Adipocyte (in vitro differentiated cells): ENCODE measurements around the gene PLD2.
"Not testable (repeated sequence)": the region's sequence is repeated elsewhere in the genome, so short reads cannot be mapped to it uniquely, and the experiment has no call there.

ENCODE experiments used
- DNase-seq: peaks from one replicate; pipeline ENCODE4 v3.0.0-alpha.2; 2015; ENCODE audit warnings: low read depth
- H3K27me3 ChIP-seq: replicated peaks from 2 replicates; pipeline ENCODE4 v1.7.0; 2013; ENCODE audit warnings: mild to moderate bottlenecking, low read length, moderate library complexity; ENCODE audit not compliant: control insufficient read depth, insufficient read depth
- H3K36me3 ChIP-seq: 2 replicates; pipeline ENCODE4 v1.7.0; 2013; ENCODE audit warnings: low read length, mild to moderate bottlenecking, moderate library complexity; ENCODE audit not compliant: control insufficient read depth, insufficient read depth, severe bottlenecking
- H3K4me1 ChIP-seq: 2 replicates; pipeline ENCODE4 v1.7.0; 2013; ENCODE audit warnings: mild to moderate bottlenecking, low read length, moderate library complexity; ENCODE audit not compliant: control insufficient read depth, insufficient read depth
- H3K4me3 ChIP-seq: 2 replicates; pipeline ENCODE4 v1.7.0; 2013; ENCODE audit warnings: mild to moderate bottlenecking, low read length, moderate library complexity
- H3K9ac ChIP-seq: 2 replicates; pipeline ENCODE4 v1.7.0; 2013; ENCODE audit warnings: mild to moderate bottlenecking, low read length, moderate library complexity
- H3K9me3 ChIP-seq: 2 replicates; pipeline ENCODE4 v1.7.0; 2013; ENCODE audit warnings: mild to moderate bottlenecking, low read length, moderate library complexity; ENCODE audit not compliant: control insufficient read depth

The PLD2 gene

GRCh38 chr17:4859816-4860625 is 53.1 kb downstream of the PLD2 start:
- no peaks in the 10 kb centered on the region for H3K9me3 ChIP-seq
- no peak overlapping the region for H3K9ac ChIP-seq
- peaks cover 11% of the 10 kb centered on the region for H3K36me3 ChIP-seq
- H3K27me3 ChIP-seq: no peaks in the 10 kb centered on the region
- H3K4me3 ChIP-seq: no peak overlapping the region
- DNase-seq: no peak
- peaks cover 10% of the 10 kb centered on the region for H3K4me1 ChIP-seq

- Histone ChIP-seq H3K4me3 (no peak overlapping the region), H3K9me3 (no peaks in the 10 kb centered on the region), H3K4me1 (peaks cover 10% of the 10 kb centered on the region), H3K27me3 (no peaks in the 10 kb centered on the region), H3K9ac (no peak overlapping the region), H3K36me3 (peaks cover 11% of the 10 kb centered on the region)
- DNase-seq: no peak
Observed at GRCh38 chr17:4860651-4861050, 53.7 kb downstream of the PLD2 start.

- no peak overlapping the region for H3K4me3 ChIP-seq
- no peaks in the 10 kb centered on the region for H3K9me3 ChIP-seq
- no peak for DNase-seq
- no peaks in the 10 kb centered on the region for H3K27me3 ChIP-seq
- peaks cover 10% of the 10 kb centered on the region for H3K36me3 ChIP-seq
- H3K4me1 ChIP-seq: peaks cover 10% of the 10 kb centered on the region
- H3K9ac ChIP-seq: no peak overlapping the region
Observed at GRCh38 chr17:4861052-4861451, 54.1 kb downstream of the PLD2 start.

- H3K9me3 ChIP-seq: no peaks in the 10 kb centered on the region
- peaks cover 6% of the 10 kb centered on the region for H3K36me3 ChIP-seq
- H3K9ac ChIP-seq: no peak overlapping the region
- DNase-seq: no peak
- H3K27me3 ChIP-seq: no peaks in the 10 kb centered on the region
- peaks cover 10% of the 10 kb centered on the region for H3K4me1 ChIP-seq
- H3K4me3 ChIP-seq: no peak overlapping the region
Observed at GRCh38 chr17:4862720-4863119, 55.8 kb downstream of the PLD2 start.

GRCh38 chr17:4863321-4863720 is 56.4 kb downstream of the PLD2 start:
- no peaks in the 10 kb centered on the region for H3K27me3 ChIP-seq
- H3K4me1 ChIP-seq: peaks cover 10% of the 10 kb centered on the region
- no peak overlapping the region for H3K4me3 ChIP-seq
- DNase-seq: no peak
- no peaks in the 10 kb centered on the region for H3K9me3 ChIP-seq
- H3K36me3 ChIP-seq: peaks cover 6% of the 10 kb centered on the region
- no peak overlapping the region for H3K9ac ChIP-seq

GRCh38 chr17:4867535-4867934 is 60.6 kb downstream of the PLD2 start:
- not testable (repeated sequence) for H3K36me3 ChIP-seq, H3K4me3 ChIP-seq, H3K27me3 ChIP-seq, H3K4me1 ChIP-seq, H3K9me3 ChIP-seq, H3K9ac ChIP-seq, DNase-seq

GRCh38 chr17:4869058-4869998 is 62.4 kb downstream of the PLD2 start:
- H3K4me1 ChIP-seq, H3K27me3 ChIP-seq, H3K4me3 ChIP-seq, H3K9me3 ChIP-seq, DNase-seq, H3K36me3 ChIP-seq, H3K9ac ChIP-seq: not testable (repeated sequence)

GRCh38 chr17:4870855-4871254 is 63.9 kb downstream of the PLD2 start:
- Histone ChIP-seq H3K36me3 (no peaks in the 10 kb centered on the region), H3K9me3 (no peaks in the 10 kb centered on the region), H3K27me3 (no peaks in the 10 kb centered on the region), H3K4me3 (no peak overlapping the region), H3K4me1 (no peaks in the 10 kb centered on the region), H3K9ac (no peak overlapping the region)
- no peak for DNase-seq

GRCh38 chr17:4872786-4873185 is 65.8 kb downstream of the PLD2 start:
- H3K9ac ChIP-seq: no peak overlapping the region
- H3K27me3 ChIP-seq: no peaks in the 10 kb centered on the region
- no peaks in the 10 kb centered on the region for H3K36me3 ChIP-seq
- no peaks in the 10 kb centered on the region for H3K9me3 ChIP-seq
- no peak for DNase-seq
- H3K4me1 ChIP-seq: no peaks in the 10 kb centered on the region
- no peak overlapping the region for H3K4me3 ChIP-seq
